ENCODE measurements around the gene PIK3CB. TPM values are rescaled to one million over a fixed set of nuclear protein-coding genes. Genes with fewer than 3 reads are reported as not detected.
"Not testable (repeated sequence)": the region's sequence is repeated elsewhere in the genome, so short reads cannot be mapped to it uniquely, and the experiment has no call there.

The PIK3CB gene
- total RNA-seq, 4 donors from 2014 or later: 24.9 to 94.7 (median 36.8) TPM

- no peaks in the 10 kb centered on the region for H3K27me3 ChIP-seq
- DNase-seq: no peak
- H3K9me3 ChIP-seq: no peaks in the 10 kb centered on the region
- TF ChIP-seq CTCF (IDR thresholded peaks at IDR 0.05 in 4 of 5, conservative IDR thresholded peaks at IDR 0.05 in 1 of 5) (no peak), POLR2A (IDR thresholded peaks at IDR 0.05) (no peak)
- H3K27ac ChIP-seq: no peak overlapping the region
- H3K4me1 ChIP-seq: no peaks in the 10 kb centered on the region
- in situ Hi-C loops (cut with MboI; ENCODE audit: low sequenced_read_pairs in 4 of 4) (no loop called here), intact Hi-C loops (cut with DNase I; ENCODE audit: low total_unique reads) (no loop called here)
- H3K4me3 ChIP-seq: no peak overlapping the region
- peaks cover 0 to 5% of the 10 kb centered on the region in 2 donors for H3K36me3 ChIP-seq
- ATAC-seq: no peak
Observed at GRCh38 chr3:138740072-138740471, 94.7 kb downstream of the PIK3CB start.

GRCh38 chr3:138732456-138732855 lies 102.3 kb downstream of the PIK3CB start:
- Histone ChIP-seq H3K27ac (no peak overlapping the region), H3K9me3 (no peaks in the 10 kb centered on the region), H3K36me3 (peaks cover 0 to 27% of the 10 kb centered on the region in 2 donors), H3K4me3 (no peak overlapping the region), H3K4me1 (no peaks in the 10 kb centered on the region), H3K27me3 (no peaks in the 10 kb centered on the region)
- DNase-seq (no peak), ATAC-seq (no peak)
- in situ Hi-C loops (cut with MboI; ENCODE audit: low sequenced_read_pairs in 4 of 4) (no loop called here), intact Hi-C loops (cut with DNase I; ENCODE audit: low total_unique reads) (no loop called here)
- no peak for TF ChIP-seq POLR2A (IDR thresholded peaks at IDR 0.05)
- TF ChIP-seq CTCF (IDR thresholded peaks at IDR 0.05 in 4 of 5, conservative IDR thresholded peaks at IDR 0.05 in 1 of 5): no peak

- intact Hi-C loops (cut with DNase I; ENCODE audit: low total_unique reads): no loop called here
- H3K4me1 ChIP-seq: no peaks in the 10 kb centered on the region
Observed at GRCh38 chr3:138726946-138727730, 107.6 kb downstream of the PIK3CB start.

DNA sequence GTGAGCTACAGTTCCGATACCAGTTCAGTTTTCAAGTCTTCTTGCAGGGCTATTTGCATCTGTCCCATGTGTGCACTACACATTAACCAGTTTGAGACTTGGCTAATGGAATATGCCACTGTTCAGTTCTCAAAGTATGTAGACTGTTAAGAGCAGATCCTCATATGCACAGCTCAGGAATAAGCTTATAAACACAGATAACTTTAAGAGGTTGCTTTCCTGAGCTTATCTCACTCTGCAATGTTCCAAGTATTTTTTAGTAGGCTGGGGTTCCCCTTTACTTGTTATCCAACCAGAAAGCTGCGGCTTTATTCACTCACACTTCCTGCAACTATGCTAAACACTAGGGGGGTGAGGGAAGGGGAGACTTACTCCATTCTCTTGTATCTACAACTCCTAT lies 108.7 kb downstream of the PIK3CB start:
- intact Hi-C loops (cut with DNase I; ENCODE audit: low total_unique reads); H3K9me3 ChIP-seq; H3K4me1 ChIP-seq; in situ Hi-C loops (cut with MboI; ENCODE audit: low sequenced_read_pairs in 4 of 4); H3K27ac ChIP-seq; H3K4me3 ChIP-seq; H3K27me3 ChIP-seq; DNase-seq; ATAC-seq: not testable (repeated sequence)
- peaks cover 0 to 10% of the 10 kb centered on the region in 2 donors for H3K36me3 ChIP-seq

More at GRCh38 chr3:138726946-138727730, 107.6 kb downstream of the PIK3CB start:
- Histone ChIP-seq H3K27ac (no peak overlapping the region), H3K9me3 (no peaks in the 10 kb centered on the region), H3K4me3 (no peak overlapping the region), H3K27me3 (no peaks in the 10 kb centered on the region), H3K36me3 (peaks cover 0 to 12% of the 10 kb centered on the region in 2 donors)
- no peak for TF ChIP-seq CTCF (IDR thresholded peaks at IDR 0.05 in 4 of 5, conservative IDR thresholded peaks at IDR 0.05 in 1 of 5)
- TF ChIP-seq POLR2A (IDR thresholded peaks at IDR 0.05): no peak
- DNase-seq: no peak
- in situ Hi-C loops (cut with MboI; ENCODE audit: low sequenced_read_pairs in 4 of 4): no loop called here
- ATAC-seq: no peak

- Histone ChIP-seq H3K27ac (no peak overlapping the region), H3K4me3 (no peak overlapping the region), H3K4me1 (no peaks in the 10 kb centered on the region), H3K9me3 (no peaks in the 10 kb centered on the region), H3K27me3 (no peaks in the 10 kb centered on the region), H3K36me3 (peaks cover 0 to 4% of the 10 kb centered on the region in 2 donors)
- TF ChIP-seq POLR2A (IDR thresholded peaks at IDR 0.05) (no peak), CTCF (IDR thresholded peaks at IDR 0.05 in 4 of 5, conservative IDR thresholded peaks at IDR 0.05 in 1 of 5) (no peak)
- in situ Hi-C loops (cut with MboI; ENCODE audit: low sequenced_read_pairs in 4 of 4) (no loop called here), intact Hi-C loops (cut with DNase I; ENCODE audit: low total_unique reads) (no loop called here)
- no peak for ATAC-seq
- DNase-seq: no peak
Observed at GRCh38 chr3:138725116-138725515, 109.6 kb downstream of the PIK3CB start.
